ENCODE data around the gene PARVA.

DNA sequence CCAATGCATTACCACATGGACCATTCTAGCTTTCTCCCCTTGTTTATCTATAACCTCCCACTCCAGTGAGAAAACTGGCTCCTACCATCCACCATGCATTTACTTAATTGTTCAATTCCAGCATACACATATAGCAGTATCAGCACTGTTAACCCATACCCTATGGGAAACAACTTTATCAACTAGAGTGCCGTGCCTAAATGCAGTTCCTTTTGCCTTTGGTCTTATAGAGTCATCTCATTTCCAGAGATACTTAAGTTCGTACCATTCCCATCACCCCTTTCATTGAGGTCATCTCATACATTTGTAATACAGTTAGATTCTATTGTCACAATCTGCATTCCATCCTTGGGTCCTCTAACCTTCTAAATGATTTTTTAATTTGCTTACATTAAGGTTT is 86.9 kb downstream of the PARVA start:
- TF ChIP-seq, protein P1, sequence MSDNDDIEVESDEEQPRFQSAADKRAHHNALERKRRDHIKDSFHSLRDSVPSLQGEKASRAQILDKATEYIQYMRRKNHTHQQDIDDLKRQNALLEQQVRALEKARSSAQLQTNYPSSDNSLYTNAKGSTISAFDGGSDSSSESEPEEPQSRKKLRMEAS (IDR thresholded peaks at IDR 0.05), result no peak
- TF ChIP-seq, protein P2, sequence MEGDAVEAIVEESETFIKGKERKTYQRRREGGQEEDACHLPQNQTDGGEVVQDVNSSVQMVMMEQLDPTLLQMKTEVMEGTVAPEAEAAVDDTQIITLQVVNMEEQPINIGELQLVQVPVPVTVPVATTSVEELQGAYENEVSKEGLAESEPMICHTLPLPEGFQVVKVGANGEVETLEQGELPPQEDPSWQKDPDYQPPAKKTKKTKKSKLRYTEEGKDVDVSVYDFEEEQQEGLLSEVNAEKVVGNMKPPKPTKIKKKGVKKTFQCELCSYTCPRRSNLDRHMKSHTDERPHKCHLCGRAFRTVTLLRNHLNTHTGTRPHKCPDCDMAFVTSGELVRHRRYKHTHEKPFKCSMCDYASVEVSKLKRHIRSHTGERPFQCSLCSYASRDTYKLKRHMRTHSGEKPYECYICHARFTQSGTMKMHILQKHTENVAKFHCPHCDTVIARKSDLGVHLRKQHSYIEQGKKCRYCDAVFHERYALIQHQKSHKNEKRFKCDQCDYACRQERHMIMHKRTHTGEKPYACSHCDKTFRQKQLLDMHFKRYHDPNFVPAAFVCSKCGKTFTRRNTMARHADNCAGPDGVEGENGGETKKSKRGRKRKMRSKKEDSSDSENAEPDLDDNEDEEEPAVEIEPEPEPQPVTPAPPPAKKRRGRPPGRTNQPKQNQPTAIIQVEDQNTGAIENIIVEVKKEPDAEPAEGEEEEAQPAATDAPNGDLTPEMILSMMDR (IDR thresholded peaks at IDR 0.05), result no peak
- TF ChIP-seq EP300 (IDR thresholded peaks at IDR 0.05), result no peak
- TF ChIP-seq POLR2A (IDR thresholded peaks at IDR 0.05; ENCODE audit: low read length), result no peak
- TF ChIP-seq FOSB (CRISPR knock-in tag; IDR thresholded peaks at IDR 0.05), result no peak

All from A549 (cell line).